HEK293 (cell line): Measurements from ENCODE around the gene GLCE.

Experiments
- CTCF ChIA-PET: fragments of 350-600 bp; formaldehyde crosslinking; extraction: SDS; loops from one replicate; lab custom pipeline; 2021; ENCODE audit warnings: antibody characterized with exemption; lab: Yijun Ruan, JAX
- POLR2A ChIA-PET: fragments of 300-600 bp; formaldehyde crosslinking; extraction: SDS; loops from one replicate; lab custom pipeline; 2020; ENCODE audit warnings: antibody characterized with exemption, inconsistent platforms; lab: Yijun Ruan, JAX
- H3K27ac ChIP-seq: fragments of 200-500 bp; sonication (Bioruptor generic); 2 replicates; pipeline ENCODE4 v1.5.1; 2014; ENCODE audit warnings: low read depth, low read length, control low read depth, inconsistent platforms; ENCODE audit errors: extremely low read depth
- H3K36me3 ChIP-seq, 2 experiments: fragments of 200-500 bp in 1 of 2; sonication (Bioruptor generic) in 1 of 2; 1 replicate in 1 of 2; 2 replicates in 1 of 2; pipeline ENCODE4 v1.5.1; 2014 to 2017; ENCODE audit warnings: inconsistent platforms in 2 of 2, low read length in 2 of 2; ENCODE audit not compliant: control insufficient read depth in 2 of 2, insufficient read depth in 1 of 2
- H3K4me1 ChIP-seq: fragments of 200-500 bp; sonication (Bioruptor generic); 2 replicates; pipeline ENCODE4 v1.5.1; 2014; ENCODE audit warnings: mild to moderate bottlenecking, low read length, inconsistent platforms; ENCODE audit not compliant: control insufficient read depth, insufficient read depth
- H3K4me3 ChIP-seq: 2 replicates; pipeline ENCODE4 v1.5.1; 2011; ENCODE audit warnings: low read depth, mild to moderate bottlenecking, control low read depth, low read length, moderate library complexity
- H3K9me3 ChIP-seq: fragments of 200-500 bp; sonication (Bioruptor generic); 2 replicates; pipeline ENCODE4 v1.5.1; 2014; ENCODE audit warnings: low read depth, low read length, inconsistent platforms; ENCODE audit not compliant: control insufficient read depth, insufficient read depth
- BCL6B ChIP-seq: fragments of 450-650 bp; formaldehyde crosslinking; IDR thresholded peaks from 2 replicates; pipeline ENCODE4 v1.5.1; 2017; ENCODE audit warnings: missing biosample characterization, missing genetic modification characterization
- KLF1 ChIP-seq: fragments of 450-650 bp; formaldehyde crosslinking; IDR thresholded peaks from 2 replicates; pipeline ENCODE4 v1.5.1; 2016; ENCODE audit warnings: missing biosample characterization, missing genetic modification characterization
- KLF7 ChIP-seq: fragments of 450-650 bp; formaldehyde crosslinking; IDR thresholded peaks from 2 replicates; pipeline ENCODE4 v1.5.1; 2016; ENCODE audit warnings: missing biosample characterization, missing genetic modification characterization, borderline replicate concordance
- PBX3 ChIP-seq: sonication (generic); formaldehyde crosslinking; IDR thresholded peaks from 2 replicates; pipeline ENCODE4 v1.8.1; 2022; ENCODE audit warnings: mild to moderate bottlenecking, moderate library complexity, missing genetic modification reagents
- PRDM2 ChIP-seq: fragments of 450-650 bp; formaldehyde crosslinking; IDR thresholded peaks from 2 replicates; pipeline ENCODE4 v1.5.1; 2016; ENCODE audit warnings: missing biosample characterization, missing genetic modification characterization, borderline replicate concordance
- PRDM6 ChIP-seq: fragments of 450-650 bp; formaldehyde crosslinking; IDR thresholded peaks from 2 replicates; pipeline ENCODE4 v1.5.1; 2017; ENCODE audit warnings: missing biosample characterization, missing genetic modification characterization
- RBAK ChIP-seq: fragments of 450-650 bp; formaldehyde crosslinking; IDR thresholded peaks from 2 replicates; pipeline ENCODE4 v1.5.1; 2016; ENCODE audit warnings: missing biosample characterization, missing genetic modification characterization
- YY1 ChIP-seq: fragments of 450-650 bp; formaldehyde crosslinking; IDR thresholded peaks from 2 replicates; pipeline ENCODE4 v1.5.1; 2018; ENCODE audit warnings: missing biosample characterization, missing genetic modification characterization
- ZBTB7A ChIP-seq: fragments of 450-650 bp; formaldehyde crosslinking; IDR thresholded peaks from 2 replicates; pipeline ENCODE4 v1.5.1; 2016; ENCODE audit warnings: low read depth, missing biosample characterization, missing genetic modification characterization
- ZFP69B ChIP-seq: fragments of 450-650 bp; formaldehyde crosslinking; IDR thresholded peaks from 2 replicates; pipeline ENCODE4 v1.5.1; 2016; ENCODE audit warnings: missing biosample characterization, missing genetic modification characterization
- ZNF157 ChIP-seq: fragments of 450-650 bp; formaldehyde crosslinking; IDR thresholded peaks from 2 replicates; pipeline ENCODE4 v1.5.1; 2016; ENCODE audit warnings: missing biosample characterization, missing genetic modification characterization
- ZNF175 ChIP-seq: fragments of 450-650 bp; formaldehyde crosslinking; IDR thresholded peaks from 2 replicates; pipeline ENCODE4 v1.5.1; 2016; ENCODE audit warnings: missing biosample characterization, missing genetic modification characterization
- ZNF211 ChIP-seq: fragments of 450-650 bp; formaldehyde crosslinking; IDR thresholded peaks from 2 replicates; pipeline ENCODE4 v1.5.1; 2016; ENCODE audit warnings: low read depth, missing biosample characterization, missing genetic modification characterization
- ZNF280D ChIP-seq: fragments of 450-650 bp; formaldehyde crosslinking; IDR thresholded peaks from 2 replicates; pipeline ENCODE4 v1.5.1; 2016; ENCODE audit warnings: missing biosample characterization, missing genetic modification characterization
- ZNF404 ChIP-seq: fragments of 450-650 bp; formaldehyde crosslinking; IDR thresholded peaks from 2 replicates; pipeline ENCODE4 v1.5.1; 2017; ENCODE audit warnings: missing biosample characterization, missing genetic modification characterization
- ZNF518A ChIP-seq: fragments of 450-650 bp; formaldehyde crosslinking; conservative IDR thresholded peaks from 2 replicates; pipeline ENCODE4 v1.5.1; 2016; ENCODE audit warnings: low read depth, missing biosample characterization, missing genetic modification characterization
- ZNF571 ChIP-seq: fragments of 450-650 bp; formaldehyde crosslinking; IDR thresholded peaks from 2 replicates; pipeline ENCODE4 v1.5.0; 2017; ENCODE audit warnings: missing biosample characterization, missing genetic modification characterization
- ZNF621 ChIP-seq: fragments of 450-650 bp; formaldehyde crosslinking; IDR thresholded peaks from 2 replicates; pipeline ENCODE4 v1.5.1; 2017; ENCODE audit warnings: missing biosample characterization, missing genetic modification characterization

The GLCE gene

GRCh38 chr15:69318033-69318432 lies 157.6 kb downstream of the GLCE start:
- POLR2A ChIA-PET = no interaction called here
- H3K4me3 ChIP-seq = no peak overlapping the region
- H3K27ac ChIP-seq = no peak overlapping the region
- no peaks in the 10 kb centered on the region for H3K36me3 ChIP-seq
- no peak for TF ChIP-seq PRDM2 (tag by site-specific recombination)
- no peak for TF ChIP-seq ZNF621 (tag by site-specific recombination)
- no peak for TF ChIP-seq KLF7 (tag by site-specific recombination)
- no peak for TF ChIP-seq ZNF518A
- TF ChIP-seq ZNF571 (tag by site-specific recombination) = no peak
- no peak for TF ChIP-seq ZFP69B (tag by site-specific recombination)
- TF ChIP-seq ZNF175 (tag by site-specific recombination) = no peak
- TF ChIP-seq PRDM6 (tag by site-specific recombination) = no peak
- TF ChIP-seq ZNF211 (tag by site-specific recombination) = no peak
- no peak for TF ChIP-seq KLF1 (tag by site-specific recombination)
- no peak for TF ChIP-seq YY1 (tag by site-specific recombination)
- no peak for TF ChIP-seq RBAK (tag by site-specific recombination)
- TF ChIP-seq PBX3 (CRISPR knock-in tag) = no peak
- no peak for TF ChIP-seq ZBTB7A
- no peak for TF ChIP-seq ZNF404 (tag by site-specific recombination)
- no peak for TF ChIP-seq ZNF280D
- no peak for TF ChIP-seq ZNF157 (tag by site-specific recombination)
- TF ChIP-seq BCL6B (tag by site-specific recombination) = no peak
- no peaks in the 10 kb centered on the region for H3K9me3 ChIP-seq
- CTCF ChIA-PET = no interaction called here
- H3K4me1 ChIP-seq = peaks cover 3% of the 10 kb centered on the region; the same call in 1 of the 2 replicates
